Measurements from ENCODE around the gene SPN. TPM values are rescaled to one million over a fixed set of nuclear protein-coding genes. Genes with fewer than 3 reads are reported as not detected.

SPN gene
- total RNA-seq, 1 experiment from 2014 or later: not detected

GRCh38 chr16:29645694-29646187, 17.3 kb upstream of the SPN start:
- Mint-ChIP-seq H3K27ac (ENCODE audit: unreplicated experiment) (no peak overlapping the region), H3K27me3 (ENCODE audit: unreplicated experiment) (peaks cover 14% of the 10 kb centered on the region), H3K9me3 (ENCODE audit: low read depth, unreplicated experiment) (no peaks in the 10 kb centered on the region), H3K4me1 (ENCODE audit: low read depth, unreplicated experiment) (no peaks in the 10 kb centered on the region), H3K36me3 (ENCODE audit: insufficient read depth, unreplicated experiment) (no peaks in the 10 kb centered on the region), H3K4me3 (ENCODE audit: low read depth, unreplicated experiment) (no peak overlapping the region)
- CTCF ChIA-PET: interaction anchor here (0.7 kb wide), 1 partner anchor 50 kb away, joined by 3 read pairs; no protein-coding TSS in a partner anchor
- intact Hi-C loops (cut with micrococcal nuclease; ENCODE audit: unreplicated experiment): no loop called here
- no peak for DNase-seq
- TF ChIP-seq, protein P1, sequence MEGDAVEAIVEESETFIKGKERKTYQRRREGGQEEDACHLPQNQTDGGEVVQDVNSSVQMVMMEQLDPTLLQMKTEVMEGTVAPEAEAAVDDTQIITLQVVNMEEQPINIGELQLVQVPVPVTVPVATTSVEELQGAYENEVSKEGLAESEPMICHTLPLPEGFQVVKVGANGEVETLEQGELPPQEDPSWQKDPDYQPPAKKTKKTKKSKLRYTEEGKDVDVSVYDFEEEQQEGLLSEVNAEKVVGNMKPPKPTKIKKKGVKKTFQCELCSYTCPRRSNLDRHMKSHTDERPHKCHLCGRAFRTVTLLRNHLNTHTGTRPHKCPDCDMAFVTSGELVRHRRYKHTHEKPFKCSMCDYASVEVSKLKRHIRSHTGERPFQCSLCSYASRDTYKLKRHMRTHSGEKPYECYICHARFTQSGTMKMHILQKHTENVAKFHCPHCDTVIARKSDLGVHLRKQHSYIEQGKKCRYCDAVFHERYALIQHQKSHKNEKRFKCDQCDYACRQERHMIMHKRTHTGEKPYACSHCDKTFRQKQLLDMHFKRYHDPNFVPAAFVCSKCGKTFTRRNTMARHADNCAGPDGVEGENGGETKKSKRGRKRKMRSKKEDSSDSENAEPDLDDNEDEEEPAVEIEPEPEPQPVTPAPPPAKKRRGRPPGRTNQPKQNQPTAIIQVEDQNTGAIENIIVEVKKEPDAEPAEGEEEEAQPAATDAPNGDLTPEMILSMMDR (IDR thresholded peaks at IDR 0.05; ENCODE audit: unreplicated experiment): no peak
- BruUV-seq (replicated peaks): no TSS peak

DNA sequence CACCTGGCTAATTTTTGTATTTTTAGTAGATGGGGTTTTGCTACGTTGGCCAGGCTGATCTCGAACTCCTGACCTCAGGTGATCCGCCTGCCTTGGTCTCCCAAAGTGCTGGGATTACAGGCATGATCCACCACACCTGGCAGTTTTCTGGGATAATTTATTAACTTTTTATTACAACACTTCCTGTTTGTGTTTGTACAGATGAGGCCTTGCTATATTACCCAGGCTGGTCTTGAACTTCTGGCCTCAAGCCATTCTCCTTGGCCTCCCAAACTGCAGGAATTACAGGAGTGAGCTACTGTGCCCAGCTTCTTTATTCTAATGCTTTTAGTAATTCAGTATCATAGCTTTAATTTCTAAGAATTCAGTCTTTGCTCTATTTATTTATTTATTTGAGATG, 16.1 kb upstream of the SPN start:
- Mint-ChIP-seq H3K27ac (ENCODE audit: unreplicated experiment) (no peak overlapping the region), H3K4me1 (ENCODE audit: low read depth, unreplicated experiment) (no peaks in the 10 kb centered on the region), H3K27me3 (ENCODE audit: unreplicated experiment) (peaks cover 14% of the 10 kb centered on the region), H3K9me3 (ENCODE audit: low read depth, unreplicated experiment) (no peaks in the 10 kb centered on the region), H3K4me3 (ENCODE audit: low read depth, unreplicated experiment) (no peak overlapping the region), H3K36me3 (ENCODE audit: insufficient read depth, unreplicated experiment) (no peaks in the 10 kb centered on the region)
- CTCF ChIA-PET: no interaction called here
- intact Hi-C loops (cut with micrococcal nuclease; ENCODE audit: unreplicated experiment): no loop called here
- no TSS peak for BruUV-seq (replicated peaks)
- no peak for DNase-seq
- TF ChIP-seq, protein P1 (IDR thresholded peaks at IDR 0.05; ENCODE audit: unreplicated experiment): no peak

DNA sequence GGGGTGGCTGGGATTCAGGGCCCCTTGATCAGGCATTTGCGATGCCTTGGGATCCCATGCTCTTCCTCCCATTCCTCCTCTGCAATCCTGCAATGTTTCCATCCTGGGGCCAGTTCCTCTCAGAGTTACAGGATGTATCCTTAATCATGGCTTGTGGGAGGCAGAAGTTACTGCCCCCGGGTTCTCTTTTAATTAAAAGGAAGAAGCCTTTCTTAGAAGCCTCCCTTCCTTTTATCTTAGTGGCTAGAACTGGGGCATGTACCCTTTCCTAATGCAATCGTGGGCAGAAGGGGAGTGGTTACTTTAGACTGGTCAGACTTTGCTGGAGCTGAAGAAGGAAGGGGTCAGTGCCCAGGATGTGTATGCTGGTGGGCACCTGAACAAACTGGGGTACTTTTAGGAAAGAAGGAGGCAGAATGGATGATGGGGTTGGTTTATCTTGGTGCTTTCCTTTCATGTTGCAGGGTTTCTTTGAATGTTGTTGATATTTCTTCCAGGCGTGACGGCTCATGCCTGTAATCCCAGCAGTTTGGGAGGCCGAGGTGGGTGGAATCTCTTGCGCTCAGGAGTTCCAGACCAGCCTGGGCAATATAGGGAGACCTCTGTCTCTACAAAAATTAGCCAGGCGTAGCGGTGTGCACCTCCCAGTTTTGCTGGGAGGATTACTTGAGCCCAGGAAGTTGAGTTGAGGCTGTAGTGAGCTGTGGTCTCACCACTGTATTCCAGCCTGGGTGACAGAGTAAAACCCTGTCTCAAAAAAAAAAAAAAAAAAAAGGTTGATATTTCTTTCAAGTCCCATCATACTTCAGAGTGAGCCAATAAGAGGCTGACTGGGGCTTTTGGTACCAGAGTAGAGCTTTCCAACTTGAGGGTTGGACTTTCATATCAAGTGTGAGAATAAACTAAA, 13.2 kb upstream of the SPN start:
- BruUV-seq (replicated peaks): no TSS peak
- TF ChIP-seq, protein P1 (IDR thresholded peaks at IDR 0.05; ENCODE audit: unreplicated experiment): no peak
- CTCF ChIA-PET: interaction anchor here (0.7 kb wide), 1 partner anchor 177 kb away, joined by 5 read pairs; no protein-coding TSS in a partner anchor
- H3K27me3 Mint-ChIP-seq (ENCODE audit: unreplicated experiment): peaks cover 14% of the 10 kb centered on the region
- no peaks in the 10 kb centered on the region for H3K4me1 Mint-ChIP-seq (ENCODE audit: low read depth, unreplicated experiment)
- no peak overlapping the region for H3K27ac Mint-ChIP-seq (ENCODE audit: unreplicated experiment)
- H3K4me3 Mint-ChIP-seq (ENCODE audit: low read depth, unreplicated experiment): no peak overlapping the region
- no peak for DNase-seq
- intact Hi-C loops (cut with micrococcal nuclease; ENCODE audit: unreplicated experiment): no loop called here
- no peaks in the 10 kb centered on the region for H3K9me3 Mint-ChIP-seq (ENCODE audit: low read depth, unreplicated experiment)
- H3K36me3 Mint-ChIP-seq (ENCODE audit: insufficient read depth, unreplicated experiment): no peaks in the 10 kb centered on the region

DNA sequence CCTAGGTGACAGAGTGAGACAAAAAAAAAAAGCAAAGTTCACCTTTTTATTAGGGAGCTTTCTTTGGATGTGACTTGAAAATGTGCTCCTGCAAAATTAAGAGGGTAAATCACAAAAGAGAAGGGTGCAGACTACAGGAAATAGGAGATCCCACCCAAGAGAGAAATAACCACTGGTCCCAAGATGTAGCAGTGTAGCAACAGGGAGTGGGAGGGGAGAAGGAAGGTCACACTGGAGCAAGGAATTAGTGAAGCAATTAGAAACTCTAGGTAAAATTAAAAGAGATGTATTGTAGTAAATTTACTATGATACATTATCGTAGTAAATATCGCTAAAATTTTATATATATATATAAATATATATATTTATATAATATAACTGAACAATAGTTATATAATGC, 12.3 kb upstream of the SPN start:
- TF ChIP-seq, protein P1 (IDR thresholded peaks at IDR 0.05; ENCODE audit: unreplicated experiment): no peak
- no peaks in the 10 kb centered on the region for H3K36me3 Mint-ChIP-seq (ENCODE audit: insufficient read depth, unreplicated experiment)
- no peak overlapping the region for H3K27ac Mint-ChIP-seq (ENCODE audit: unreplicated experiment)
- no peaks in the 10 kb centered on the region for H3K4me1 Mint-ChIP-seq (ENCODE audit: low read depth, unreplicated experiment)
- H3K27me3 Mint-ChIP-seq (ENCODE audit: unreplicated experiment): peaks cover 14% of the 10 kb centered on the region
- CTCF ChIA-PET: interaction anchor here (1.2 kb wide), 1 partner anchor 12 kb away, joined by 3 read pairs; the partner anchor contains the start of gene SPN
- no peak overlapping the region for H3K4me3 Mint-ChIP-seq (ENCODE audit: low read depth, unreplicated experiment)
- intact Hi-C loops (cut with micrococcal nuclease; ENCODE audit: unreplicated experiment): no loop called here
- no peak for DNase-seq
- no peaks in the 10 kb centered on the region for H3K9me3 Mint-ChIP-seq (ENCODE audit: low read depth, unreplicated experiment)
- BruUV-seq (replicated peaks): no TSS peak

Measured in Calu3 (cell line).